CD4-positive, CD25-positive, alpha-beta regulatory T cell (primary cell): ENCODE measurements around the gene SLC6A13. TPM values are rescaled to one million over a fixed set of nuclear protein-coding genes. Genes with fewer than 3 reads are reported as not detected.

ENCODE experiments used
- ATAC-seq, 2 donors: fragments of 150-1000 bp; cut with Tn5 transposase; one replicate each; pipeline ENCODE4 v1.10.0; 2021; ENCODE audit warnings: low read depth in 2 of 2, moderate number of reproducible peaks in 2 of 2, moderate library complexity in 1 of 2
- DNase-seq, 3 donors: peaks; one replicate each; pipeline versions ENCODE4 v3.0.0 to v3.0.0-alpha.2; 2012 to 2022; ENCODE audit warnings: mixed read lengths in 1 of 3
- H3K27ac ChIP-seq: one replicate; pipeline ENCODE4 v1.7.0; 2013; ENCODE audit warnings: mild to moderate bottlenecking, low read length; ENCODE audit not compliant: insufficient read depth, poor library complexity, severe bottlenecking
- H3K27me3 ChIP-seq: one replicate; pipeline ENCODE4 v1.7.0; 2013; ENCODE audit warnings: low read length; ENCODE audit not compliant: control insufficient read depth, insufficient read depth
- H3K36me3 ChIP-seq: one replicate; pipeline ENCODE4 v1.7.0; 2013; ENCODE audit warnings: mild to moderate bottlenecking, low read length, moderate library complexity; ENCODE audit not compliant: control insufficient read depth, insufficient read depth
- H3K4me1 ChIP-seq: 2 replicates; pipeline ENCODE4 v1.7.0; 2013; ENCODE audit warnings: mild to moderate bottlenecking, low read length; ENCODE audit not compliant: insufficient read depth, control insufficient read depth, poor library complexity, severe bottlenecking
- H3K4me3 ChIP-seq: one replicate; pipeline ENCODE4 v1.7.0; 2013; ENCODE audit warnings: low read depth, mild to moderate bottlenecking, low read length, moderate library complexity
- H3K9me3 ChIP-seq, 2 experiments: 1 replicate in 1 of 2; 2 replicates in 1 of 2; pipeline ENCODE4 v1.7.0; 2013; ENCODE audit warnings: low read length in 2 of 2, mild to moderate bottlenecking in 1 of 2, moderate library complexity in 1 of 2; ENCODE audit not compliant: control insufficient read depth in 2 of 2
- H3K27ac Mint-ChIP-seq, 3 donors: one replicate each; pipeline ENCODE4 v1.8.0; 2020 to 2022; ENCODE audit warnings: mild to moderate bottlenecking in 3 of 3, mixed read lengths in 3 of 3, moderate library complexity in 2 of 3
- H3K27me3 Mint-ChIP-seq: one replicate; pipeline ENCODE4 v1.8.0; 2022; ENCODE audit warnings: mild to moderate bottlenecking, mixed read lengths
- H3K36me3 Mint-ChIP-seq: one replicate; pipeline ENCODE4 v1.8.0; 2020; ENCODE audit warnings: mixed read lengths
- H3K4me1 Mint-ChIP-seq, 4 donors: one replicate each; pipeline ENCODE4 v1.8.0; 2020 to 2022; ENCODE audit warnings: mixed read lengths in 4 of 4, mild to moderate bottlenecking in 1 of 4
- H3K4me3 Mint-ChIP-seq, 4 donors: one replicate each; pipeline ENCODE4 v1.8.0; 2020 to 2022; ENCODE audit warnings: mild to moderate bottlenecking in 4 of 4, mixed read lengths in 4 of 4, moderate library complexity in 3 of 4
- H3K9me3 Mint-ChIP-seq, 7 donors: one replicate each; pipeline ENCODE4 v1.8.0; 2020 to 2022; ENCODE audit warnings: mixed read lengths in 7 of 7, mild to moderate bottlenecking in 3 of 7, moderate library complexity in 2 of 7
- polyA plus RNA-seq, 4 donors: library from polyadenylated mRNA; unstranded; fragments of 300-500 nt; fragmentation: Illumina TruSeq; gene quantifications; one replicate each; pipeline ENCODE4 v1.2.3, GENCODE V29; 2021
- total RNA-seq: library from RNA; stranded (reverse); gene quantifications from one replicate; pipeline ENCODE4 v1.2.3, GENCODE V29; 2022

Gene SLC6A13
- total and polyA plus RNA-seq, 5 donors from 2014 or later: 0.49 TPM; not detected in 4

GRCh38 chr12:202081-202731 lies 60.4 kb downstream of the SLC6A13 start:
- Mint-ChIP-seq H3K4me3 (peak overlapping the region in 1 of 4 donors; percentile 10), H3K27ac (no peak overlapping the region), H3K36me3 (peaks cover 7% of the 10 kb centered on the region), H3K27me3 (peaks cover 36% of the 10 kb centered on the region), H3K9me3 (peaks cover 0 to 2% (median 0%) of the 10 kb centered on the region in 7 donors), H3K4me1 (peaks cover 0 to 4% (median 2%) of the 10 kb centered on the region in 4 donors)
- H3K27ac ChIP-seq: no peak overlapping the region
- no peaks in the 10 kb centered on the region for H3K36me3 ChIP-seq
- H3K27me3 ChIP-seq: peaks cover 4% of the 10 kb centered on the region
- no peak for ATAC-seq
- H3K9me3 ChIP-seq: no peaks in the 10 kb centered on the region
- DNase-seq: no peak
- no peaks in the 10 kb centered on the region for H3K4me1 ChIP-seq
- no peak overlapping the region for H3K4me3 ChIP-seq

GRCh38 chr12:201361-201760 lies 61.3 kb downstream of the SLC6A13 start:
- ATAC-seq (no peak), DNase-seq (no peak)
- no peaks in the 10 kb centered on the region for H3K4me1 ChIP-seq
- Mint-ChIP-seq H3K4me1 (peaks cover 0 to 4% (median 2%) of the 10 kb centered on the region in 4 donors), H3K36me3 (peaks cover 7% of the 10 kb centered on the region), H3K27me3 (peaks cover 36% of the 10 kb centered on the region), H3K4me3 (no peak overlapping the region), H3K27ac (no peak overlapping the region), H3K9me3 (peaks cover 0 to 2% (median 0%) of the 10 kb centered on the region in 7 donors)
- H3K36me3 ChIP-seq: no peaks in the 10 kb centered on the region
- no peak overlapping the region for H3K4me3 ChIP-seq
- no peaks in the 10 kb centered on the region for H3K9me3 ChIP-seq
- H3K27ac ChIP-seq: no peak overlapping the region
- H3K27me3 ChIP-seq: peaks cover 4% of the 10 kb centered on the region

GRCh38 chr12:198705-199104 lies 63.9 kb downstream of the SLC6A13 start:
- ATAC-seq: no peak

GRCh38 chr12:197911-198695 lies 64.5 kb downstream of the SLC6A13 start:
- no peak overlapping the region for H3K27ac ChIP-seq
- no peak overlapping the region for H3K4me3 ChIP-seq
- H3K9me3 ChIP-seq: no peaks in the 10 kb centered on the region
- no peaks in the 10 kb centered on the region for H3K27me3 ChIP-seq
- Mint-ChIP-seq H3K27ac (no peak overlapping the region), H3K4me3 (peak overlapping the region in 1 of 4 donors; percentile 64), H3K27me3 (peaks cover 21% of the 10 kb centered on the region), H3K4me1 (peaks cover 0 to 4% (median 1%) of the 10 kb centered on the region in 4 donors), H3K36me3 (peaks cover 4% of the 10 kb centered on the region), H3K9me3 (peaks cover 0 to 2% (median 0%) of the 10 kb centered on the region in 7 donors)
- H3K4me1 ChIP-seq: no peaks in the 10 kb centered on the region
- DNase-seq: no peak
- H3K36me3 ChIP-seq: no peaks in the 10 kb centered on the region
- peak in 1 of 2 donors; percentile 14 for ATAC-seq

More at GRCh38 chr12:198705-199104, 63.9 kb downstream of the SLC6A13 start:
- Mint-ChIP-seq H3K4me1 (peaks cover 0 to 4% (median 1%) of the 10 kb centered on the region in 4 donors), H3K9me3 (peaks cover 0 to 2% (median 0%) of the 10 kb centered on the region in 7 donors), H3K36me3 (peaks cover 4% of the 10 kb centered on the region), H3K27me3 (peaks cover 21% of the 10 kb centered on the region), H3K4me3 (no peak overlapping the region), H3K27ac (no peak overlapping the region)
- Histone ChIP-seq H3K9me3 (no peaks in the 10 kb centered on the region), H3K4me3 (no peak overlapping the region), H3K36me3 (no peaks in the 10 kb centered on the region), H3K27ac (no peak overlapping the region), H3K27me3 (no peaks in the 10 kb centered on the region), H3K4me1 (no peaks in the 10 kb centered on the region)
- no peak for DNase-seq

GRCh38 chr12:197347-197746 lies 65.3 kb downstream of the SLC6A13 start:
- H3K4me1 Mint-ChIP-seq: no peaks in the 10 kb centered on the region
- ATAC-seq: no peak
- Histone ChIP-seq H3K9me3 (no peaks in the 10 kb centered on the region), H3K36me3 (no peaks in the 10 kb centered on the region), H3K27ac (no peak overlapping the region), H3K4me1 (no peaks in the 10 kb centered on the region), H3K4me3 (no peak overlapping the region), H3K27me3 (no peaks in the 10 kb centered on the region)
- DNase-seq: no peak
- no peaks in the 10 kb centered on the region for H3K36me3 Mint-ChIP-seq
- H3K9me3 Mint-ChIP-seq: peaks cover 0 to 2% (median 0%) of the 10 kb centered on the region in 7 donors
- no peak overlapping the region for H3K27ac Mint-ChIP-seq
- peaks cover 14% of the 10 kb centered on the region for H3K27me3 Mint-ChIP-seq
- H3K4me3 Mint-ChIP-seq: no peak overlapping the region

- peaks cover 11% of the 10 kb centered on the region for H3K27me3 Mint-ChIP-seq
- H3K4me1 Mint-ChIP-seq: no peaks in the 10 kb centered on the region
- DNase-seq (no peak), ATAC-seq (no peak)
- H3K27ac Mint-ChIP-seq: no peak overlapping the region
- no peaks in the 10 kb centered on the region for H3K27me3 ChIP-seq
- peaks cover 0 to 2% (median 0%) of the 10 kb centered on the region in 7 donors for H3K9me3 Mint-ChIP-seq
- H3K36me3 Mint-ChIP-seq: no peaks in the 10 kb centered on the region
- H3K4me1 ChIP-seq: no peaks in the 10 kb centered on the region
- no peak overlapping the region for H3K27ac ChIP-seq
- no peaks in the 10 kb centered on the region for H3K9me3 ChIP-seq
- no peak overlapping the region for H3K4me3 ChIP-seq
- H3K36me3 ChIP-seq: no peaks in the 10 kb centered on the region
- H3K4me3 Mint-ChIP-seq: no peak overlapping the region
These were observed 66.2 kb downstream of the SLC6A13 start for GRCh38 chr12:196436-196835.

GRCh38 chr12:195951-196350 lies 66.7 kb downstream of the SLC6A13 start:
- peaks cover 0 to 2% (median 0%) of the 10 kb centered on the region in 7 donors for H3K9me3 Mint-ChIP-seq
- no peaks in the 10 kb centered on the region for H3K36me3 Mint-ChIP-seq
- peaks cover 15% of the 10 kb centered on the region for H3K27me3 Mint-ChIP-seq
- Histone ChIP-seq H3K27me3 (no peaks in the 10 kb centered on the region), H3K27ac (no peak overlapping the region), H3K9me3 (no peaks in the 10 kb centered on the region), H3K4me3 (no peak overlapping the region), H3K4me1 (no peaks in the 10 kb centered on the region), H3K36me3 (no peaks in the 10 kb centered on the region)
- ATAC-seq: no peak
- no peak overlapping the region for H3K4me3 Mint-ChIP-seq
- H3K4me1 Mint-ChIP-seq: no peaks in the 10 kb centered on the region
- DNase-seq: no peak
- H3K27ac Mint-ChIP-seq: no peak overlapping the region
